GM10266 (cell line): ENCODE measurements around the gene IL15RA.

Source experiments
- DNase-seq: peaks from one replicate; pipeline ENCODE4 v3.0.0; 2012; ENCODE audit errors: extremely low spot score
- CTCF ChIP-seq: IDR thresholded peaks from 2 replicates; pipeline ENCODE4 v1.5.1; 2012; ENCODE audit warnings: mild to moderate bottlenecking, low read depth; ENCODE audit not compliant: control insufficient read depth, insufficient read depth; ENCODE audit errors: missing control alignments

IL15RA gene

GRCh38 chr10:5976512-5977470 lies 552 bp downstream of the IL15RA start:
- no peak for TF ChIP-seq CTCF
- peak; percentile 57 for DNase-seq

GRCh38 chr10:5975641-5976473 lies 1.5 kb downstream of the IL15RA start:
- TF ChIP-seq CTCF: no peak
- peak; percentile 92 for DNase-seq

- TF ChIP-seq CTCF: no peak
- DNase-seq: no peak
These were observed 4.3 kb downstream of the IL15RA start for GRCh38 chr10:5973069-5973468.

DNA sequence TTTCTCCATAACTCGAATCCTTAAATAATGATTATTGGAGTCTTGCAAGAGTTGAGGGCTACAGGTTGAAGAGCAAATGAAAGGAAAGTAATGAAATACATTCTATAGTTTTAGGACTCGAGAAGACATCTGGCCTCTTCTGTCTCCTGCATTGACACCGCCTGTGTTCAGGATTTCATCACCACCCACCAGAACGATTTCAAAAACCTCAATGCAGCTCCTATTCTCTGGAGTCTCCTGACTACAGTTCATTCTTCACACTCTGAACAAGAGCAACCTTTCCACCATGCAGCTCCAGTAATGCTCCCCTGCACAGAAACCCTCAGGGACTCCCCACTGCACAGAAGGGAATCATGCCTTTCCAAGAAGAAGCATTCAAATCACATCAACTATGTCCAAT lies 5.5 kb downstream of the IL15RA start:
- no peak for DNase-seq
- TF ChIP-seq CTCF: no peak

- peak; percentile 38 for DNase-seq
- no peak for TF ChIP-seq CTCF
These were observed 6.0 kb downstream of the IL15RA start for GRCh38 chr10:5971315-5971832.

- no peak for TF ChIP-seq CTCF
- DNase-seq: no peak
These were observed 6.8 kb downstream of the IL15RA start for GRCh38 chr10:5970527-5970926.
